Activated CD4-positive, alpha-beta T cell treated with anti-CD3 and anti-CD28 coated beads, Interleukin-2, amount 50 U/mL, for 48 hours (primary cell): ENCODE data around the gene CDHR4.
"Not testable (repeated sequence)": the region's sequence is repeated elsewhere in the genome, so short reads cannot be mapped to it uniquely, and the experiment has no call there.

Experiments
- DNase-seq, 2 experiments: peaks; one replicate each; pipeline ENCODE4 v3.0.0-alpha.2; 2020

CDHR4 gene

GRCh38 chr3:49803465-49804140 is 3.9 kb upstream of the CDHR4 start:
- peak; percentile 45 to 54 for DNase-seq

GRCh38 chr3:49802719-49803464 is 3.2 kb upstream of the CDHR4 start, which contains the start of gene INKA1:
Gene INKA1, plus strand, starts transcription at chr3:49803261. Its CDS starts 132 bp downstream, at chr3:49803393.
- DNase-seq: peak; percentile 91 to 92

- no peak for DNase-seq
These were observed 1.5 kb upstream of the CDHR4 start for GRCh38 chr3:49801160-49801559.

- DNase-seq: no peak
These were observed 568 bp downstream of the CDHR4 start for GRCh38 chr3:49799105-49799504.

GRCh38 chr3:49794926-49795905 is 4.5 kb downstream of the CDHR4 start:
- no peak for DNase-seq

- DNase-seq: no peak
These were observed 5.2 kb downstream of the CDHR4 start for GRCh38 chr3:49794431-49794830.

GRCh38 chr3:49793486-49794085 is 6.1 kb downstream of the CDHR4 start:
- no peak for DNase-seq

GRCh38 chr3:49792371-49793150 is 7.1 kb downstream of the CDHR4 start:
- DNase-seq: no peak

- no peak for DNase-seq
These were observed 8.1 kb downstream of the CDHR4 start for GRCh38 chr3:49791571-49791970.

GRCh38 chr3:49790626-49791411 is 8.9 kb downstream of the CDHR4 start:
- no peak for DNase-seq

- no peak for DNase-seq
These were observed 11.6 kb downstream of the CDHR4 start for GRCh38 chr3:49788056-49788455.

GRCh38 chr3:49787536-49787935 is 12.1 kb downstream of the CDHR4 start:
- DNase-seq: no peak

GRCh38 chr3:49787182-49787464 is 12.6 kb downstream of the CDHR4 start:
- DNase-seq: no peak

- peak; percentile 100 for DNase-seq
These were observed 13.1 kb downstream of the CDHR4 start, which contains the start of gene IP6K1 for GRCh38 chr3:49786357-49787181. Gene IP6K1, minus strand, starts transcription at chr3:49786542. Its CDS starts 38,502 bp downstream, at chr3:49748040.

GRCh38 chr3:49785565-49786356 is 13.9 kb downstream of the CDHR4 start:
- peak; percentile 25 to 30 for DNase-seq

- DNase-seq: not testable (repeated sequence)
These were observed 17.4 kb downstream of the CDHR4 start for GRCh38 chr3:49782277-49782676.

- no peak for DNase-seq
These were observed 18.1 kb downstream of the CDHR4 start for GRCh38 chr3:49781415-49782199.

- not testable (repeated sequence) for DNase-seq
These were observed 18.7 kb downstream of the CDHR4 start for GRCh38 chr3:49780975-49781365.
